Activated CD8-positive, alpha-beta memory T cell treated with anti-CD3 and anti-CD28 coated beads, Interleukin-2, amount 50 U/mL, for 1 hour (primary cell): ENCODE results near the gene ESPL1.
A peak's percentile ranks its signal among the peaks of the same experiment; 100 is the strongest.
"Not testable (repeated sequence)": the region's sequence is repeated elsewhere in the genome, so short reads cannot be mapped to it uniquely, and the experiment has no call there.

Experiments
- DNase-seq: peaks from one replicate; pipeline ENCODE4 v3.0.0-alpha.2; 2020; ENCODE audit errors: extremely low read depth

The ESPL1 gene

DNA sequence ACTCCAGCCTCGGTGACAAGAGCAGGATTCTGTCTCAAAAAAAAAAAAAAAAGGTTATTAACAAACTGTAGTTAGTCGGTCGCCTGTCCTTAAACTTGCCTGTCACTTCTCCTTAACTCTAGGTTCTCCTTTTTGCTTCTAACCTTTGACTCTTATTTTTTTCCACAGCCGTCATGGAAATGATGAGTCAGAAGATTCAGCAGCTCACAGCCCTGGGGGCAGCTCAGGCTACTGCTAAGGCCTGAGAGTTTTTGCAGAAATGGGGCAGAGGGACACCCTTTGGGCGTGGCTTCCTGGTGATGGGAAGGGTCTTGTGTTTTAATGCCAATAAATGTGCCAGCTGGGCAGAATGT, 31.0 kb downstream of the ESPL1 start:
- no peak for DNase-seq

DNA sequence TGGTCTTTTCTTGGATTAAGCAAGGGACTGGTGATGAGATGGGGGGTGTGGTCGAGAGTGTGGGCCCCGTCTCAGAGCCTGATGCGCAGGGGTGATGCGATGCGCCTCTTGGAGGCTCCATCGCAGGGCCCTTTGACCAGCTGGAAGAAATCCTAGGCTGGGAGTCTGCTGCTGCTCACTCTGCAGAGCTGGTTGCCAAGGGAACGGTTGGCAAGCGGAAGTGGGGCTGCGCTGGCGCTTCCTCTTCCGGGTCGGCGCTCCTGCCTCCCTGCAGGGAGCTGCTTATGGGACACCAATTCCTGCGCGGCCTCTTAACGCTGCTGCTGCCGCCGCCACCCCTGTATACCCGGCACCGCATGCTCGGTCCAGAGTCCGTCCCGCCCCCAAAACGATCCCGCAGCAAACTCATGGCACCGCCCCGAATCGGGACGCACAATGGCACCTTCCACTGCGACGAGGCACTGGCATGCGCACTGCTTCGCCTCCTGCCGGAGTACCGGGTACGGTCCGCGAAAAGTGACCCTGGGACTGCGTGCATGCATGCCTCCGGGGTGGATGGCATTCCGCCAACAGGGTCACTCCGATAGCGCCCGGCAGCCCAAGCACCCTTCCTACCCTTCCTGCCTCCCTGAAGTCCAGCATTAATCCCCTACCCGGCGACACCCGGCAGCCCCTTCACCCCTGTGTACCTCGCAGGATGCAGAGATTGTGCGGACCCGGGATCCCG, 31.5 kb downstream of the ESPL1 start, which contains the start of gene MYG1:
Gene MYG1, plus strand, starts transcription at position 242 of the 727 bp plus-strand sequence. Its CDS starts 43 bp downstream, at position 285.
- DNase-seq: no peak

- DNase-seq: no peak
These were observed 32.1 kb downstream of the ESPL1 start for GRCh38 chr12:53300187-53300586.

GRCh38 chr12:53302903-53303302, 34.8 kb downstream of the ESPL1 start:
- no peak for DNase-seq

GRCh38 chr12:53306826-53307225, 38.7 kb downstream of the ESPL1 start:
- DNase-seq: no peak

- no peak for DNase-seq
These were observed 40.2 kb downstream of the ESPL1 start for GRCh38 chr12:53308276-53308675.

- no peak for DNase-seq
These were observed 45.9 kb downstream of the ESPL1 start for GRCh38 chr12:53313996-53314395.

DNA sequence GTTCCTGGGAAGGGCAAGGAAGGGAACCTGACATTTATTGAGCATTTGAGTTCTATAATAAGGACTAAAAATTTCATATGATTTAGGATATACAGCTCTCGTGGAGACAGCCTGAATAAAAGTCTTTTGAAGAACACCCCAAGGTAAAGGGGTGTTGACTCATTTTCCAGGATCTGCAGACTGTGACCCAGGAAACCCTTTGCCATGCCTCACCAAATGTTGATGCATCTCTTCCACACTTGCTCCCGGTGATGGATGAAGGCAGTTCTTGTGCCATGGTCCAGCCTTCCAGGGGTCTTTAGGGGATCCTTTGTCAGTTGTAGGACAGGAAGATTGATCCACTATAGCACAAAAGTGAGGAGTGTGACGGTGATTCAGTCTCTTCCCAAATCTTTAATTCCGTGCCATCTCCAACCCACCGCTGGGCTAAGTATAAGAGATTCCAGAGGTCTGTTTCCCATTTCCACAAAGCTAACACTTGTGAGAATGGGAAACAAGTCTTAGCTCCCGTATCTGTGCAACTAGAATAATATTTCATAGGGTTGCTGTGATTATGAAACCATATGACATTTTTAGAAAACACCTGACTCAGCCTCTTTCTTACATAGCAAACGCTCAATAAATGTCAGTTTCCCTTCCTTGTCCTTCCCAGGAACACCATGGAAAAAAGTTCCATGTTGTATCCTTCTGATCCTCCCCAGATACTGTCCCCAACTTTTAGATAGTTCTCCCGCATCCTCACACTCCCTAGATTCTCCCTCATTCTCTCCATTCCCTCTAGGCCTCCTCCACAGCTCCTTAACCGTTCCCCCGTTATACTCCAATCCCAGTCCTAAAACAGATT, 52.5 kb downstream of the ESPL1 start:
- no peak for DNase-seq

GRCh38 chr12:53324113-53324778, 56.1 kb downstream of the ESPL1 start:
- DNase-seq: no peak

GRCh38 chr12:53324779-53325510, 56.8 kb downstream of the ESPL1 start:
- peak; percentile 68 for DNase-seq

DNA sequence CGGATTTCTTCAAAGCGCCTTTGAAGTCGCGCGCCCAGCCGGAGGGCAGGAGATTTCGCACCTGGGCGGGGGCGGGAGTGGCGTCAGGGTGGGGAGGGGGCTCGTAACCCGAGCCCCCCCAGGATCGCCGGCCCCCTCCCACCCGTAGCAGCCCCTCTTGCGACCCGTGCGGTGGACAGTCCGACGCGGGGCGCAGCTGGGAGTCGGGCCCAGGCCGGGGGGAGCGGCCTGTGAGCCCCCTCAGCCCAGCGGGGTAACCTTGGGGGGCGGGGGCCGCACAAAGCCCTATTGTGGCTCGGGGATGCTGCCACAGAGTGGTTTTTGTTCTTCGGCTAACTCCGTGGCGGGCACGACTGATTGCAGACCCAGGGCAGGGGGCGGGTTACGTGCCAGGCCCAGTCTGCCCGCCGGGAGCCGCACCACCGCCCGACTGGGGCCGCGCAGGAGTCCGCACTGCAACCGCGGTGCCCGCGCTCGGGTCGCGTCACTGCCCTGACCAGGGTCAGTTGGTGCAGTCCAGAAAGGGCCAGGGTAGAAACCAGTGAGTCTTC, 57.5 kb downstream of the ESPL1 start:
- no peak for DNase-seq

DNA sequence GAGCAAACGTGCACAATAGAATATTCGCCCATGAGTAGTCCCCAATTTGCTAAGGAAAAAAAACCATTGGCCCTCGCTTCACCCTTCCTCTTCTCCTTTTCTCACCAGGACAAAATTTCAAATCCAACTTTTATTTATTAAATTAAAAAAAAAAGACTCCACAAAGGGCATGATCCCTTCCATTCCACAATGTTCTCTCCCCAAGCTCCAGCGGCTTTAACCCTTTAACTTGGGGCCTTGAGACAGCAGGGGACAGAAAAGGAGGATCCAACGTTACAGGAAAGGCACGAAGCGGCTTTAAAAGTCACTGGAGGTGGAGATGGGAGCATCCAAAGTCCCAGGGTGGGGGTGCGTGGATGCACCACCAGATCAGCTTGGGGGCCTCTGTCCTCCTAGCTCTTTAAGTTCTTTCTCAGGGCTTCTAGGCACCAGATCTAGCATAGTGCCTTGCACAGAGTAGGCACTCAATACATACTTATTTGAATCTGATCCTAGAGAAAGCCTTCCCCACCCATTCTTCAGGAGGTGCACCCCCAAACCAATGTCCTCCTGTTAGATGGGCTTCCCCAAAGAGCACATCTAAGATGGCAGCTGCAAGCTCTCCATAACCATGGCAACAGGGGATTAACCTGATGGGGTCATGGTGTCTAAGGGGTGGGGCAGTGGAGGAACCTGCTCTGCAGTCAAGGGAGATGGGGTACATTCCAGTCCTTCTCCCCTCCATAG, 58.5 kb downstream of the ESPL1 start:
- no peak for DNase-seq

GRCh38 chr12:53327435-53328042, 59.4 kb downstream of the ESPL1 start:
- no peak for DNase-seq

DNA sequence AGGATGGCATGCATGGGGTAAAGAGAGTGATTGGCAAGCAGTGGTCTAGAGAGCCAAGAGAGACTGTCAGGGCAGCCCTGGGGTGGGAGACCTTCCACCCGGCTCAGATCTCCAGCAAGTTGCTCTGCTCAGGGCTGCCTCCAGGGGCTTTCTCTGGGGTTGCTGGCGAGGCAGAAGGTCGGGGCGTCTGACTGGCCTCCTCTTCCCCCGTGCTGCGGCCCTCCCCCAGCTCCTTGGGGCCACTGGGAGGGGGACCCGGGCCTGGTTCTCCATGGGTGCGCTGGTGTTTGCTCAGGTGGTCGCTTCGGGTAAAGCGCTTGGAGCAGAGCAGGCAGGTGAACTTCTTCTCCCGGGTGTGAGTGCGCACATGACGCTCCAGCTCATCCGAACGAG, 59.9 kb downstream of the ESPL1 start:
- no peak for DNase-seq

GRCh38 chr12:53330671-53331070, 62.6 kb downstream of the ESPL1 start:
- no peak for DNase-seq

- not testable (repeated sequence) for DNase-seq
These were observed 64.2 kb downstream of the ESPL1 start for GRCh38 chr12:53332339-53332738.

GRCh38 chr12:53332744-53333143, 64.6 kb downstream of the ESPL1 start:
- no peak for DNase-seq

DNA sequence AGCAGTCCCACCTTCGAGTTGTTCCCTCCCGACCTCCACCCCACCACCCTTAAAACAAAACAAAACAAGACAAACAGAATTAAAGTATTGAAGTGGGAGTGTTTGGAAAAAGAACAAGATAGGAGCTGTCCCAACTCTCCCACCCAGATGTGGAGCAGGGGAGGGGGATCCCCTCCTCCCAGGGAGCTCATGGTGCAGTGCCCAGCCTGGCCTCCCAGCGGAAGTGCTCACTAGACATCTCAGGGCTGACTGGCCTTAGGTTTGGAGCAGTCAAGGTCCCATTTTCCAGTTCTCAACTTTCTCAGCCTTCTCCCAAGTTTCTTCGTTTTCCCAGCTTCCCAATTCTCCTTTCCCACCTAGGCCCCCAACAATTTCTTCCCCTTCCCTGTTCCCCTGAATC, 65.2 kb downstream of the ESPL1 start:
- no peak for DNase-seq

DNA sequence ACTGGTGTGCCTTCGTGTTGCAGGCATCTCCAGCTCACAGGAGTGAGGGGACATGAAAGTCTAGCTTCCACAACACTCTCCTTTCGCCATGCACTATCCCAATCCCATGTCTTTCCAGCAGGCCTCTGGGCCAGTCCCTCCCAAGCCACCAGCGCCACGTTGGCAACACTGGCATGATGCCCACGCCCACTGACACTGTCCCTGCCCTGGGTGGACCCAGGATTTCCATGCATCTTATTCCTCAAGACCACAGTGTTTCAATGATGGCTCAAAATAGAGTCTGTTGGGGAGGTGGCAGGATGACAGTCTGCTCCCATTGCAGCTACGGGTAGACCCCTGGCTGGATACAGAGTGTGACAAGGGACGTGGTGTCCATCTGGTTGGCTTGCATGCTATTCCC, 65.7 kb downstream of the ESPL1 start:
- DNase-seq: no peak

DNA sequence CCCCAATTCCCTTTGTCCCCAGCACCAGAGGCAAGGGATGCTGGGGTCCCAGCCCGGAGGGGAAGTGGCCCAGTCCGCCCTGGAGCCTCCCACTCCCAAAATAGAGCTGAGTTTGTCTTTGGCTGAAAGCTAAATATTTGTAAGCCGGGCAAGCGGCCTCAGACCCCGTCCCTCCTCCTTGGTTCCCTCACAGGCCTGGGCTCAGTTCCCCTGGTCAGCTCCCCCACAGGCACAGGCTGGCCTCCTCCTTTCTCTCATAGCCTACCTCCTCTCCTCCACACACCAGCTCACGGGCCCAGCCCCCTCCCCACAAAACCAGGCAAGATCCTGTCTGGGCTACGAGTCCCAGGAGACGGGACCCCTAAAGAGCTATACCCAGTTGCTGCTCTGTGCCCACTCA, 66.7 kb downstream of the ESPL1 start:
- DNase-seq: no peak
